Gastroesophageal sphincter (tissue), 4 donors: ENCODE results near the gene PPL. TPM values are rescaled to one million over a fixed set of nuclear protein-coding genes. Genes with fewer than 3 reads are reported as not detected.
A peak's percentile ranks its signal among the peaks of the same experiment; 100 is the strongest.

Experiments used
- ATAC-seq: fragments of 150-250 bp; one replicate; pipeline ENCODE4 v1.9.1; 2016; ENCODE audit warnings: mild to moderate bottlenecking, moderate library complexity
- H3K27ac ChIP-seq, 4 donors: fragments of 200-600 bp; sonication (generic) in 3 of 4; 1 replicate in 3 of 4; 2 replicates in 1 of 4; pipeline ENCODE4 v1.5.1; 2016 to 2019
- H3K27me3 ChIP-seq: fragments of 200-600 bp; sonication (generic); one replicate; pipeline ENCODE4 v1.5.1; 2019
- H3K36me3 ChIP-seq, 2 donors: fragments of 200-600 bp; sonication (generic); one replicate each; pipeline ENCODE4 v1.5.1; 2019; ENCODE audit warnings: control low read depth in 1 of 2
- H3K4me1 ChIP-seq, 3 donors: fragments of 200-600 bp; sonication (generic); 1 replicate in 2 of 3; 2 replicates in 1 of 3; pipeline ENCODE4 v1.5.1; 2016 to 2019; ENCODE audit warnings: control low read depth in 2 of 3
- H3K4me3 ChIP-seq, 2 donors: fragments of 200-600 bp; sonication (generic); one replicate each; pipeline ENCODE4 v1.5.1; 2019; ENCODE audit warnings: mild to moderate bottlenecking in 1 of 2, moderate library complexity in 1 of 2
- H3K9me3 ChIP-seq, 3 donors: fragments of 200-600 bp; sonication (generic); one replicate each; pipeline ENCODE4 v1.5.1; 2017 to 2019; ENCODE audit warnings: control low read depth in 2 of 3
- EP300 ChIP-seq: sonication (generic); formaldehyde crosslinking; IDR thresholded peaks from one replicate; pipeline ENCODE4 v1.6.1; 2017; ENCODE audit warnings: antibody characterized with exemption, mild to moderate bottlenecking
- POLR2A ChIP-seq, 2 donors: fragments of 450-650 bp; IDR thresholded peaks; one replicate each; pipeline ENCODE4 v1.6.1; 2017; ENCODE audit warnings: antibody characterized with exemption in 2 of 2, mild to moderate bottlenecking in 2 of 2, moderate library complexity in 1 of 2
- POLR2AphosphoS5 ChIP-seq: sonication (generic); formaldehyde crosslinking; IDR thresholded peaks from one replicate; pipeline ENCODE4 v1.6.1; 2017; ENCODE audit warnings: antibody characterized with exemption
- WGBS, 2 donors: methylation state at CpG; one replicate each; pipeline ENCODE4 v1.1.5; 2018; ENCODE audit warnings: low coverage in 1 of 2; 5-methylcytosine and 5-hydroxymethylcytosine counted together
- total RNA-seq, 4 donors: library from RNA; depleted of rRNA; stranded (reverse); fragments of >200 nt; gene quantifications; one replicate each; pipeline ENCODE4 v1.1.0, GENCODE V29; 2016
- TF ChIP-seq, protein P1 (sequence below), 4 experiments: fragments of 200-600 bp in 2 of 4; fragments of 450-650 bp in 2 of 4; sonication (generic) in 1 of 4; IDR thresholded peaks; one replicate each; pipeline ENCODE4 v1.5.1; 2017 to 2019; ENCODE audit warnings: antibody characterized with exemption in 4 of 4, mild to moderate bottlenecking in 2 of 4, moderate library complexity in 2 of 4

The PPL gene
- total RNA-seq, 4 donors from 2014 or later = 53.7 to 82.5 (median 76.5) TPM

DNA sequence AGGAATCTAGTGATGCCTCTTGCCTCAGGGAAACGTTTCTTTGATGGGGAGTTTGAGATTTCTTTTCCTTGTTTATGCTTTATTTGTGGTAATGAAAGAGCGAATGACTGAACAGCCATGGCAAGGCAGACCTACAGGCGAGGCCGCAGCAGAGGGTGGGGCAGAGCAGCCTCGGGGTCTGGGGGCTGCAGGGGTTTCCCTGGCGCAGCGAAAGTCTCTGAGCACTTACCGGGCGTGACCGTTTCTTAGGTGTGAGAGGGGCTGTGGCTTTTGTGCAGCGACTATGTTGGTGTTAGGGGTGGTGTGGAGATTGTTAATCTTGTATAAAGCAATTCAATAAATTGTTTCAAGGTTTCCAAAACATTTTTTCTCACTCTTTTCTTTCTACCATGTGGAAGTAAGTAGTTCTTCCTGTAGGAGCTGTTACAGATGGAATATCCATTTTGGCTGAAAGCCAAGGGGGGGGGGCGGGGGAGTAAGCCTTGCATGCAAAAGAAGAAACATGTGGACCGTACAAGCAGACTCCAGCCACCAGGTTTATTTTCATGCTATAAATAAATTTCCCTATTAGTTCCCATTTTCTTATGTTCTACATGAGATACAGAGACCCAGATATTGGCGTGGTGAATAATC lies 54.8 kb downstream of the PPL start:
- no peak for ATAC-seq
- no peak for TF ChIP-seq POLR2A (IDR thresholded peaks at IDR 0.05)
- TF ChIP-seq EP300 = no peak
- no peak for TF ChIP-seq POLR2AphosphoS5
- TF ChIP-seq, protein P1, sequence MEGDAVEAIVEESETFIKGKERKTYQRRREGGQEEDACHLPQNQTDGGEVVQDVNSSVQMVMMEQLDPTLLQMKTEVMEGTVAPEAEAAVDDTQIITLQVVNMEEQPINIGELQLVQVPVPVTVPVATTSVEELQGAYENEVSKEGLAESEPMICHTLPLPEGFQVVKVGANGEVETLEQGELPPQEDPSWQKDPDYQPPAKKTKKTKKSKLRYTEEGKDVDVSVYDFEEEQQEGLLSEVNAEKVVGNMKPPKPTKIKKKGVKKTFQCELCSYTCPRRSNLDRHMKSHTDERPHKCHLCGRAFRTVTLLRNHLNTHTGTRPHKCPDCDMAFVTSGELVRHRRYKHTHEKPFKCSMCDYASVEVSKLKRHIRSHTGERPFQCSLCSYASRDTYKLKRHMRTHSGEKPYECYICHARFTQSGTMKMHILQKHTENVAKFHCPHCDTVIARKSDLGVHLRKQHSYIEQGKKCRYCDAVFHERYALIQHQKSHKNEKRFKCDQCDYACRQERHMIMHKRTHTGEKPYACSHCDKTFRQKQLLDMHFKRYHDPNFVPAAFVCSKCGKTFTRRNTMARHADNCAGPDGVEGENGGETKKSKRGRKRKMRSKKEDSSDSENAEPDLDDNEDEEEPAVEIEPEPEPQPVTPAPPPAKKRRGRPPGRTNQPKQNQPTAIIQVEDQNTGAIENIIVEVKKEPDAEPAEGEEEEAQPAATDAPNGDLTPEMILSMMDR (IDR thresholded peaks at IDR 0.05) = no peak
- Histone ChIP-seq H3K4me1 (peaks cover 0 to 22% (median 0%) of the 10 kb centered on the region in 3 donors), H3K4me3 (no peak overlapping the region), H3K9me3 (no peaks in the 10 kb centered on the region), H3K27me3 (no peaks in the 10 kb centered on the region), H3K36me3 (peaks cover 0 to 98% of the 10 kb centered on the region in 2 donors), H3K27ac (peak overlapping the region in 2 of 4 donors; percentile 23 to 36)
- WGBS, 2 donors = 17 to 46% methylated on average over 3 to 11 of the region's 14 CpGs

DNA sequence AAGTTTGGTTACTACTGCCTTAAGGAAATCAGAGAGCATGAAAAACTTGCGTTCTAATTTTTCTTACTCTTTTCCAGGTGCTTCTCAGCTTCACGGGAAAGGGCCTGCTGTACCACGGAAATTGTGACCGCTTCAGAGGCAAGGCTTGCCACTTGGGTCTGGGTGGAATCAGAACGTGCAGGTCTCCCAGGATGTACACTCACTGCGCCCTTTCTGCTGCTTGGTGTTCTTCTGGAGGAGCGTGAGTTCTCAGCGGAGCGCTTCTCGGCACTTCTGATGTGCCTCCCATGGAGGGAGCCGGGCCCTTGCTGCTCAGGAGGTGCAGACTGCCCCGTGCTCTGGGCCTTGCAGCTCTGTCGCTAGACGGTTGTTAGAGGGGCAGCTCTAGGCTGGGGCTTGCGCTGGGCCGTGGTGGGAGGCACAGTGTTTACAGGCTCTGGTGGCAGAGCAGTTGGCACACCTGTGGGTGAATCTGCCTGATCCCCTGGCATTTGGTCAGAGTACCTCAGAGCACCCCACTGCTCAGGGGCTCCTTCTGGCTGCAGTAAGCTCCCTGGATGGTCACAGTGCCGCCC lies 56.9 kb downstream of the PPL start:
- H3K9me3 ChIP-seq = no peaks in the 10 kb centered on the region
- 92 to 100% methylated on average over 1 to 2 of the region's 17 CpGs for WGBS, 2 donors
- ATAC-seq = no peak
- no peak overlapping the region for H3K4me3 ChIP-seq
- H3K27me3 ChIP-seq = no peaks in the 10 kb centered on the region
- H3K36me3 ChIP-seq = peaks cover 0 to 98% of the 10 kb centered on the region in 2 donors
- peaks cover 0 to 22% (median 0%) of the 10 kb centered on the region in 3 donors for H3K4me1 ChIP-seq
- H3K27ac ChIP-seq = no peak overlapping the region
- no peak for TF ChIP-seq POLR2AphosphoS5
- TF ChIP-seq EP300 = no peak
- TF ChIP-seq, protein P1 (IDR thresholded peaks at IDR 0.05) = no peak
- no peak for TF ChIP-seq POLR2A (IDR thresholded peaks at IDR 0.05)

DNA sequence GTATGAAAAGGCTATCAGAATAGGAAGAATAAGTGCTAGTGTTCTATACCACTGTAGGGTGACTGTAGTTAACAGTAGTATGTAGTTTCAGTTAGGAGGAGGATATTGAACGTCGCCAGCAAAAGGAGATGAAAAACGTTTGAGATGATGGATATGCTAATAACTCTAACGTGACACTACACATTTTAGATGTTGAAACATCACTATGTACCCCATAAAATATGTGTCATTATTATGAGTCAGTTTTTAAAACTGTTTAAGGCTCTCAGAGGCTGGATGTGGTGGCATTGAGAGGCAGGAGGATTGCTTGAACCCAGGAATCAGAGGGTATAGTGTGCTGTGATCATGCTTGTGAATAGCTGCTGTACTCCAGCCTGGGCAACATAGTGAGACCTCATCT lies 57.9 kb downstream of the PPL start:
- H3K27me3 ChIP-seq = no peaks in the 10 kb centered on the region
- peaks cover 0 to 98% of the 10 kb centered on the region in 2 donors for H3K36me3 ChIP-seq
- no peaks in the 10 kb centered on the region for H3K9me3 ChIP-seq
- no peak for ATAC-seq
- H3K4me1 ChIP-seq = peaks cover 0 to 22% (median 0%) of the 10 kb centered on the region in 3 donors
- H3K4me3 ChIP-seq = no peak overlapping the region
- WGBS, 2 donors = 63 to 72% methylated on average over 4 of the region's 4 CpGs
- TF ChIP-seq EP300 (no peak), POLR2A (IDR thresholded peaks at IDR 0.05) (no peak), POLR2AphosphoS5 (no peak)
- TF ChIP-seq, protein P1 (IDR thresholded peaks at IDR 0.05) = no peak
- H3K27ac ChIP-seq = no peak overlapping the region

DNA sequence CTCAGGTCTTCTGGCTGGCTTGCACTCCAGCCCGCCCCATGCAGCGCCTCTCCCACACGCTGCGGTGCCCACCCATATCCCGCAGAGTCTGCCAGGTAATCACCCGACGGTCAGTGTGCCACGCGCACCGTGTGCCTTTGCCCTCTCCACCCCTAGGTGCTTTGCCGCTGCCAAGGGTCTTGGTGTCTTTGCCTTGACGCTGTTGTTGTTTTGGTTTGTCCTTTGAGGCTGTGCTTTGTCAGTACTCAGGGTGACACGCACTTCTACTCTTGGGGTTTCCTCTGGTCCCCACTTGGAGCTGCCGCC lies 59.6 kb downstream of the PPL start:
- H3K4me1 ChIP-seq = peaks cover 0 to 11% (median 0%) of the 10 kb centered on the region in 3 donors
- no peaks in the 10 kb centered on the region for H3K27me3 ChIP-seq
- no peak overlapping the region for H3K27ac ChIP-seq
- 100% methylated on average over 1 of the region's 14 CpGs; no CpG with 5 or more reads in 1 of the 2 donors for WGBS, 2 donors
- no peak overlapping the region for H3K4me3 ChIP-seq
- no peaks in the 10 kb centered on the region for H3K9me3 ChIP-seq
- peaks cover 0 to 99% of the 10 kb centered on the region in 2 donors for H3K36me3 ChIP-seq
- TF ChIP-seq POLR2A (IDR thresholded peaks at IDR 0.05) = no peak
- TF ChIP-seq POLR2AphosphoS5 = no peak
- TF ChIP-seq EP300 = no peak
- TF ChIP-seq, protein P1 (IDR thresholded peaks at IDR 0.05) = no peak
- ATAC-seq = no peak
